ENCODE results near the gene KCNH6.

Gene KCNH6

GRCh38 chr17:63504261-63504660, 18.9 kb upstream of the KCNH6 start:
- POLR2A ChIA-PET (ENCODE audit: low non-redundant PET): no interaction called here
- CTCF ChIA-PET: interaction anchor here (0.6 to 1.0 kb wide), 2 partner anchors 79 to 268 kb away, joined by 3 to 5 read pairs; no protein-coding TSS in a partner anchor
- DNase-seq (ENCODE audit: low spot score): no peak
- no peak overlapping the region for H3K27ac ChIP-seq
- TF ChIP-seq CTCF (conservative IDR thresholded peaks at IDR 0.05; ENCODE audit: low read depth): no peak

DNA sequence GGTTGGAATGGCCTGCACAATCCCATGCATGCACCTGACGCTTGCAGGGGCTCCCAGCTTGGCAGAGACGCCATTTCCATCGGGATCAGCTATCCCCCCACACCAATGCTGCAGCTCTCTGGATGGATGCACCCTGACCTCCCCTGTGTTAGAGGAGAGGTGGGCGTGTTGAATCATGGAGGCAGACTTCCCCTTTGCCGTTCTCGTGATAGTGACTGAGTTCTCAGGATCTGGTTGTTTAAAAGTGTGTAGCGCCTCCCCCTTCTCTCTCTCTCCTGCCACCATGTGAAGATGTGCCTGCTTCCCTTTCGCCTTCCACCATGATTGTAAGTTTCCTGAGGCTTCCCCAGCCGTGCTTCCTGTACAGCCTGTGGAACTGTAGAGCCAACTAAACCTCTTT, 17.8 kb upstream of the KCNH6 start:
- POLR2A ChIA-PET (ENCODE audit: low non-redundant PET): no interaction called here
- CTCF ChIA-PET: no interaction called here
- DNase-seq (ENCODE audit: low spot score): no peak
- TF ChIP-seq CTCF (conservative IDR thresholded peaks at IDR 0.05; ENCODE audit: low read depth): no peak
- no peak overlapping the region for H3K27ac ChIP-seq

DNA sequence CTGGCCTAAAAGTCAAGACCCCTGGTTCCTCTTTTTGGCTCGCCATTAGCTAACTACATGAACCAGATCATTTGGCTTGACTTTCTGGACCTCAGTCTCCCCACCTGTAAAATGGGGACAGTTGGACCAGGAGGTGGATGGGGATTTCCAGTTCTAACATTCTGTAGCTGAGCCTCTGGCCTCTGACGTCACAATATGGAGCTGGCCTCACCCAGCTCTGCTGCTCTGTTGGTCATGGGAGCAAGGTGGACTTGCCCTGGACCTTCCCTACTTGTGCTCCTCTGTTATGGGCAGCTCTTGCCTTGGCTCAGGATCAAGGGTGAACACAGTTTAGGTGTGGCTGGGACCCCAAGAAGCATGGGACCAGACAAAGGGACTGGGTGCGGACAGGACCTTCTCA, 16.5 kb upstream of the KCNH6 start:
- ChIA-PET CTCF (no interaction called here), POLR2A (ENCODE audit: low non-redundant PET) (no interaction called here)
- DNase-seq (ENCODE audit: low spot score): no peak
- no peak overlapping the region for H3K27ac ChIP-seq
- no peak for TF ChIP-seq CTCF (conservative IDR thresholded peaks at IDR 0.05; ENCODE audit: low read depth)

DNA sequence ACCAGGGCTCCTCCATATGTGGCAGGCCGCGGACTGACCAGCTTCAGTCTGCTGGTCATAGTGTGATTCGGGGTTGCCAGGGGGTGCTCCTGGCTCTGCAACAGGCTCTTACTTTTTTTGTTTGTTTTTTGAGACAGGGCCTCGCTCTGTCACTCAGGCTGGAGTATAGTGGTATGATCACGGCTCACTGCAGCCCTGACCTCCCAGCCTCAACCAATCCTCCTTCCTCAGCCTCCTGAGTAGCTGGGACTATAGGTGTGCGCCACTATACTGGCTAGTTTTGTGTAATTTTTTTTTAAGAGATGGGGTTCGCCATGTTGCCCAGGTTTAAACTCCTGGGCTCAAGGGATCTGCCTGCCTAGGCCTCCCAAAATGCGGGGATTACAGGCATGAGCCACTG, 11.8 kb upstream of the KCNH6 start:
- POLR2A ChIA-PET (ENCODE audit: low non-redundant PET): no interaction called here
- CTCF ChIA-PET: no interaction called here
- TF ChIP-seq CTCF (conservative IDR thresholded peaks at IDR 0.05; ENCODE audit: low read depth): no peak
- no peak for DNase-seq (ENCODE audit: low spot score)
- no peak overlapping the region for H3K27ac ChIP-seq

DNA sequence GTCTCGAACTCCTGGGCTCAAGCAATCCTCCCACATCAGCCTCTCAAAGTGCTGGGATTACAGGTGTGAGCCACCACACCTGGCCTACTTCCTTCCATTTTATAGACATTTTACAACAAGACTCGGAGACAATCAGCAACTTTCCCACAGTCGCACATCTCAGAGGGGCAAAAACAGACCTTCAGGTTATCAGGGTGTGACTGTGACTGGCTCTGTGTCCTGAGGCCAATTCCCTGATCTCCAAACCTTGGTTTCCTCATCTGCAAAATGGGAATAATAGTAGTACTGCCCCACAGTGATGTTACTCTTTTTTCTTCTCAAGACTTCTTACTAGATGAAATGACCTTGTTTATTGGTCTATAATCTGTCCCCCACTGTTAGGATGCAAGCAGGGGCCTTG, 10.8 kb upstream of the KCNH6 start:
- ChIA-PET POLR2A (ENCODE audit: low non-redundant PET) (interaction anchor here (0.5 kb wide), 1 partner anchor 26 kb away, joined by 3 read pairs; no protein-coding TSS in a partner anchor), CTCF (no interaction called here)
- no peak overlapping the region for H3K27ac ChIP-seq
- TF ChIP-seq CTCF (conservative IDR thresholded peaks at IDR 0.05; ENCODE audit: low read depth): no peak
- DNase-seq (ENCODE audit: low spot score): no peak

- no peak for DNase-seq (ENCODE audit: low spot score)
- ChIA-PET CTCF (interaction anchor here (0.6 kb wide), 1 partner anchor 1715 kb away, joined by 3 read pairs; no protein-coding TSS in a partner anchor), POLR2A (ENCODE audit: low non-redundant PET) (no interaction called here)
- TF ChIP-seq CTCF (conservative IDR thresholded peaks at IDR 0.05; ENCODE audit: low read depth): no peak
- no peak overlapping the region for H3K27ac ChIP-seq
These were observed 10.1 kb upstream of the KCNH6 start for GRCh38 chr17:63512896-63513644.
